AG10803 (cell line): ENCODE measurements around the gene UBE2G2.

Experiments used
- DNase-seq: peaks from one replicate; pipeline ENCODE4 v3.0.0; 2010; ENCODE audit warnings: low read depth
- H3K4me3 ChIP-seq: 2 replicates; pipeline ENCODE4 v1.5.1; 2011; ENCODE audit warnings: mild to moderate bottlenecking, low read length, control low read depth
- TF ChIP-seq, protein P1 (sequence below): conservative IDR thresholded peaks from 2 replicates; pipeline ENCODE4 v1.5.1; 2011; ENCODE audit warnings: mild to moderate bottlenecking, low read length, control low read depth, inconsistent platforms

Gene UBE2G2

DNA sequence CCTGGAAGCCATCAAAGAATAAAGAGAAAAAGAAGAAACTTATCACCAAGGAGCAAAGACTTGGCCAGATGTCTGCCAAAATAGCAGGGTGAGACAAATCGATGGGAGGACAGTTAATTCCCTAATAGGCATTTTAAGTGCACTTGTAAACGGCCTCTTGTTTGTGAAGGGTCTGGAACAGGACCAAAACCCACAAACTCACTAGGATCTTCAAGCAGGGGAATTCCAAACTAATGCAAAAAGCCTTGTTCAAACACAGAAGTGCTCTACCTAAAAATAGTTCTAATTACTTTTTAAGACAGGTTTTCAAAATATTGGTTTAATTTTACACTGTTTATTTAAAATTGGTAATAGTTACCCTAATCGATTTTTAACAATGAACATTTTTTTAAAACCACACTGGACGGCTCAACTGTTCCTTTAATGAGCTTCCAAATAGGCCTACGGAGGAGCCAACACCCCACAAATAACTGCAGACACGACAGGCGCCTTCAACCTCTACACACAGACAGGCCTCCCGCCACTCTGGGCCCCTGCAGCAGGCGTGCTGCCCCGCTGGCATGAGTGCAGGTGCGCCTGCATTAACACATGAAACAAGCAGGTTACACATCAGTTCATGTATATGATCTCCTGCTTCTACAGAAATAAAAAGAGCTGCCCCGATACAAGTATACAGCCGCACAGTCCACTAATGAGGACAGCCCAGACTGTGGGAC is 15.8 kb downstream of the UBE2G2 start:
- H3K4me3 ChIP-seq = no peak overlapping the region
- no peak for DNase-seq
- TF ChIP-seq, protein P1, sequence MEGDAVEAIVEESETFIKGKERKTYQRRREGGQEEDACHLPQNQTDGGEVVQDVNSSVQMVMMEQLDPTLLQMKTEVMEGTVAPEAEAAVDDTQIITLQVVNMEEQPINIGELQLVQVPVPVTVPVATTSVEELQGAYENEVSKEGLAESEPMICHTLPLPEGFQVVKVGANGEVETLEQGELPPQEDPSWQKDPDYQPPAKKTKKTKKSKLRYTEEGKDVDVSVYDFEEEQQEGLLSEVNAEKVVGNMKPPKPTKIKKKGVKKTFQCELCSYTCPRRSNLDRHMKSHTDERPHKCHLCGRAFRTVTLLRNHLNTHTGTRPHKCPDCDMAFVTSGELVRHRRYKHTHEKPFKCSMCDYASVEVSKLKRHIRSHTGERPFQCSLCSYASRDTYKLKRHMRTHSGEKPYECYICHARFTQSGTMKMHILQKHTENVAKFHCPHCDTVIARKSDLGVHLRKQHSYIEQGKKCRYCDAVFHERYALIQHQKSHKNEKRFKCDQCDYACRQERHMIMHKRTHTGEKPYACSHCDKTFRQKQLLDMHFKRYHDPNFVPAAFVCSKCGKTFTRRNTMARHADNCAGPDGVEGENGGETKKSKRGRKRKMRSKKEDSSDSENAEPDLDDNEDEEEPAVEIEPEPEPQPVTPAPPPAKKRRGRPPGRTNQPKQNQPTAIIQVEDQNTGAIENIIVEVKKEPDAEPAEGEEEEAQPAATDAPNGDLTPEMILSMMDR = no peak

DNA sequence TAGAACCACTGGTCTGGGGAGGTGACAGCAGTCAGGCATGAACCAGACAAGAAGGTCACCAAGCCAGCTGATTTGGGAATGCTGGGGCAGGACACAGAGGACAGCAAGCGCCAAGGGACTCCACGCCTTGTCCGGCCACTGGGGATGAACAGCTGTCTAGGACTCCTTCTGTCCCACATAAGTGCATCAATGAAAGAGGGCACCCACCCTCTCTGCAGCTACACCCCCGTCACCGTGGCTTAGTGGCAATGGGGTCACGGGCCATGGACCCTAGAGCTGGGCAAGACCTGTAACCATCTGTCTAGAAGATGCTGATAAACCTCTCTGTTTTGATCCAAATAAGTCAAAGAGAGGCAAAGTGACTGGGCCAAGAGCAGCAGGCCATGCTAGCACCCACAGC is 16.8 kb downstream of the UBE2G2 start:
- TF ChIP-seq, protein P1 = no peak
- DNase-seq = no peak
- no peak overlapping the region for H3K4me3 ChIP-seq

DNA sequence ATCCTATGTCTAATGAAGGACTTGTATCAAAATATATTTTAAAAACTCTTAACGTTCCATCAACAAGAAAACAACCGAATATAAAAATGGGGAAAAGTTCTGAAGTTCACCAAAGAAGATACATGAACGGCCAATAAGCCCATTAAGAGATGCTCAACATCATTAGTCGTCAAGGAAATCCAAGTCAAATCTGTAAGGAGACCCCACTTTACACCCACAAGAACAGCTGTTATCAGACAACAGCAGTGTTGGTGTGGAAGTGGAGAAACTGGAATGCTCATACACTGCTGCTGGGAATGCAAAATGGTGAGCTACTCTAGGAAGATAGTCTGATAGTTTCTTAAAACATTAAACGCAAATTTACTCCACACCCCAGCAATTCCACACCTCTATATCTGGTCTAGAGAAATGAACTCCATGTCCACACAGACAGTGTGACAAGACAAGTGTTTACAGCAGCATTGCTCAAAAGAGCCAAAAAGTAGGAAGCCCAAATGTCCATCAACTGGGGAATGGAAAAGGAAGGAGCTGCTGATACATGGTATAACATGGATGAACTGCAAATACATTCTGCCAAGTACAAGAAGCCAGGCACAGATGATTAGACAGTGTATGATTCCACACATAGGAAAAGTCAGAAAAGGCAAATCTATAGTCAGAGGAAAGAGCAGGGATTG is 18.5 kb downstream of the UBE2G2 start:
- H3K4me3 ChIP-seq = no peak overlapping the region
- TF ChIP-seq, protein P1 = no peak
- no peak for DNase-seq

DNA sequence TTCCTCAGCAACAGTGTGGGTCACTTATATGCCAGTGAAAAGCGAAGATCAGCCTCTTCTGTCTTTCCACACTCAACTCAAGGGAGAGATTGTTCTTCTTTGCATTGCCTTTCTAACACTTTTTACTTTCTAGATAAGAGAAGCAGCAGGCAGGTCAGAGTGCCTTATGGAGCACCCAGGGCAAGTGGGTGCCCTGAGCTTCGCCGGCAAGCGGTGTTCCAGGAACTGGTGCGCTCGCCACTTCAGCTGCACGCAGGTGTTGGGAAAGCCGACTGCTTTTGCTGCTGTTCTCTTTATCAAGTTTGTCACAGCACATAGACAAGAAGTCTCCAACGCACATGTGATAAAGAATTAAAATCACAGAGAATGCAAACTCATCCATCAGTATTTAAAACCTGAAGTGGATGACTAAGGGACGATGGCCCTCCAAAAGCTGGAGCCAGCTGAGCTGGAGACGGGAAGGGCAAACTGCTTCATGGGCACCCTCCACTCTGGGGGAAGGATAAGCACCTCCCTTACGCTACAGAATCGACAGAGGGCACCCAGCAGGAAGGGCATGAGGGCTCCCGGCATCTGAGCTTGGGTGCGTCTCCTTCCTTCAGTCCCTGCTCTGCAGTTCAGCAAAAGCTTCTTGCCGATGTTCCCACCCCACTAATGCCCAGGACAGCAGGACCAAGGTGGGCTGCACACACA is 20.7 kb downstream of the UBE2G2 start:
- no peak for DNase-seq
- TF ChIP-seq, protein P1 = no peak
- no peak overlapping the region for H3K4me3 ChIP-seq

DNA sequence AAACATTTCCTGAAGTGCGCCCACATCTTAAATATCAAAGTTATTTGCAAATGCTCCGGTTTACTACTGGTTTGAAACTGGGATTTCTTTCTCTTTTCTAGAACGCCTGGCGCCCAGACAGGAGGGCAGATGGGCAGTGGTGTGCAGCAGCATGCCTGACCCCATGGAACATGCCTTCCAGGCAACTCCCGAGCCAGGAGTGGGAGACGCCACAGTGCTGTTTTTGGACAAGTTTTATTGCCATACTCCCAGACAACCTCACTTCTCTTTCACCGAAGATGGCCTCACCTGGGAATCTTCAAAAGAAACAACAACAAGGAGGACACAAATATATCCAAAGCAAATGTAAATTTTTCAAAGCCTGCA is 21.5 kb downstream of the UBE2G2 start:
- no peak overlapping the region for H3K4me3 ChIP-seq
- TF ChIP-seq, protein P1 = no peak
- no peak for DNase-seq

DNA sequence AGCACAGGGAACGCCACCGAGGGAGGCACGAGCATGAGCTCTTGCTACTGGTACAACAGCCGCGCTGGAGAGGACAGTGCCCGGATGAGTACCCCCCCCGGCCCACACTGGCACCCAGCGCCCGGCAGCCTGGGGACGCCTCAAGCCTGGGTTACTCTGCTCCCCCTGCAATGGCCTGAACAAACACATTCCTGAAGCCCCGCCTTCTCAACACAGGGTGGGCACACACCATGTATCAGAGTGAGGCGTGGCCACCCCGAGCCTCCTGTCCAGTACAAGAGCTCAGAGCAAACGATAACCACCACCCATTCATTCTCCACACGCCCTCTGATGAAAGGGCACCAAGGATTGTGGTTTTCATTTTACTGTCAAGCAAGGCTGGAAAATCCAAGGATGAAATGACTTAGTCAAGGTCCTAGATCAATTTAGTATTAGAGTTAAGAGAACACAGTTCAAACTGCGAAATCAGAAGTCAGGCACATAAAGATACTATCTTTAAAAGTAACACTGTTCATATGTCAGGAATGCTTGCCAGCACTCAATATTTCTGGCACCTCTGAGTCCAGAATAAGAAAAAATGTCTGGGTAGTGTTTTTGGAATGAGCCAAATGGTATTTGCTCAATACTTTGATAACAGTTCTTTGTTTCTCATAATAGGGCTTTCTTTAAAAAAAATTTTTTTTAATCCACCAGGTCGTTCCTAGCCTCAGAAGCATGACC is 22.0 kb downstream of the UBE2G2 start:
- H3K4me3 ChIP-seq = no peak overlapping the region
- DNase-seq = no peak
- TF ChIP-seq, protein P1 = no peak
